Left hindlimb (tissue), 1 donor: ENCODE data around the gene LUM.

ENCODE experiments used
- DNase-seq: peaks from one replicate; pipeline ENCODE4 v3.0.0-alpha.2; 2018

The LUM gene

GRCh38 chr12:91111366-91112325 lies at the start of gene LUM:
LUM (minus strand) TSS chr12:91111494; CDS start chr12:91108979, 2,515 bp downstream.
- DNase-seq, result peak; percentile 93

- no peak for DNase-seq
Observed at GRCh38 chr12:91161009-91161408, 49.7 kb upstream of the LUM start.

- DNase-seq, result no peak
Observed at GRCh38 chr12:91155990-91156389, 44.7 kb upstream of the LUM start.

GRCh38 chr12:91154131-91154530 lies 42.8 kb upstream of the LUM start:
- DNase-seq, result no peak

GRCh38 chr12:91144053-91144452 lies 32.8 kb upstream of the LUM start:
- no peak for DNase-seq

GRCh38 chr12:91143206-91143605 lies 31.9 kb upstream of the LUM start:
- DNase-seq, result no peak

- DNase-seq, result no peak
Observed at GRCh38 chr12:91142221-91142631, 30.9 kb upstream of the LUM start.

- DNase-seq, result peak; percentile 39
Observed at GRCh38 chr12:91140026-91140931, 29.0 kb upstream of the LUM start.

- DNase-seq, result no peak
Observed at GRCh38 chr12:91139286-91139685, 28.0 kb upstream of the LUM start.

- DNase-seq, result no peak
Observed at GRCh38 chr12:91138337-91138920, 27.1 kb upstream of the LUM start.

- DNase-seq, result no peak
Observed at GRCh38 chr12:91133871-91134270, 22.6 kb upstream of the LUM start.

GRCh38 chr12:91129662-91130362 lies 18.5 kb upstream of the LUM start:
- no peak for DNase-seq

- no peak for DNase-seq
Observed at GRCh38 chr12:91127751-91128150, 16.5 kb upstream of the LUM start.

GRCh38 chr12:91127306-91127705 lies 16.0 kb upstream of the LUM start:
- no peak for DNase-seq

- no peak for DNase-seq
Observed at GRCh38 chr12:91126516-91126915, 15.2 kb upstream of the LUM start.

- no peak for DNase-seq
Observed at GRCh38 chr12:91123236-91123916, 12.1 kb upstream of the LUM start.

- DNase-seq, result no peak
Observed at GRCh38 chr12:91120781-91121180, 9.5 kb upstream of the LUM start.

- DNase-seq, result no peak
Observed at GRCh38 chr12:91119089-91119488, 7.8 kb upstream of the LUM start.

GRCh38 chr12:91113621-91114020 lies 2.3 kb upstream of the LUM start:
- DNase-seq, result no peak

GRCh38 chr12:91110311-91110924 lies 876 bp downstream of the LUM start:
- DNase-seq, result no peak

GRCh38 chr12:91109581-91110310 lies 1.5 kb downstream of the LUM start:
- DNase-seq, result no peak
